HT-29 (cell line): ENCODE measurements around the gene GPR4. TPM values are rescaled to one million over a fixed set of nuclear protein-coding genes. Genes with fewer than 3 reads are reported as not detected.

Source experiments
- DNase-seq: peaks from one replicate; pipeline ENCODE4 v3.0.0-alpha.2; 2015; ENCODE audit warnings: low spot score
- small RNA-seq: library from RNA; depleted of rRNA; stranded (forward); fragments of <200 nt; gene quantifications from one replicate; pipeline ENCODE3, GENCODE V24; 2014
- total RNA-seq: library from RNA; depleted of rRNA; stranded (reverse); fragments of >200 nt; shearing (Covaris generic); gene quantifications from 2 replicates; pipeline ENCODE4 v1.2.3, GENCODE V29; 2014; rRNA removed

Gene GPR4
- total RNA-seq, 1 experiment from 2014 or later: not detected

DNA sequence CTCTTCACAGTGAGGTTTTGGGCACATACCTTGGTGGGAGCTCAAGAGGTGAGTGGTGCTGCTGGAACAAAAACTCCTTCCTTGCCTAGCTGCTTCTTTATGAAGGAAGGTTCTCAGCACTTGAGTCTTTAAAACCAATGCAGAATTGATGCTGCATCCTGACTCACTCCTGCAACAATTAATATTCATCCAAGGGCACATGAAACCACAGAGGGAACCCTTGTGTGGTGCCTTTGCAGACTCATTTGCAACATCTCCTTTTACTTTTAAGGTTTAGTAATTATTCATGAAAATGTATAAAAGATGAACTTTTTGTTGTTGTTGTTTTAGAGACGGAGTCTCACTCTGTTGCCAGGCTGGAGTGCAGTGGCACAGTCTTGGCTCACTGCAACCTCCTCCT is 47.5 kb downstream of the GPR4 start:
- DNase-seq: no peak

DNA sequence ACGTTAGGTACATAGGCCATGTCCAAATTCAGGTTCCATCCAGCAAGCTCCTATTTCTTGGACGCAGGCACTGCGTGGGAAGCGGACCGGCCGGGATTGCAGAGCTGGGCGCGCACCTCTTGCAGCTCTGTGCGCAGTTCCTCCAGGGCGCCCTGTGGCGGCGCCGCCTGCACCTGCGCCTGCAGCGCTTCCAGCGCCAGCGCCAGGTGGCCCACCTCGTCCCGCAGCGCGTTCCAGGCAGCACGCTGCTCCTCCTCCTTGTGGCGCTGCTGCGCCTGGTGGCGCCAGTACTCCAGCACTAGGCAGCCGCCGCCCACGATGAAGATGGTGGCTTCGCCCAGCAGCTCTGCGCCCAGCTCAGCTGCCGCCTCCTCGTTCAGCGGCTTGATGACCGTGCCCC is 48.5 kb downstream of the GPR4 start:
- peak; percentile 98 for DNase-seq

DNA sequence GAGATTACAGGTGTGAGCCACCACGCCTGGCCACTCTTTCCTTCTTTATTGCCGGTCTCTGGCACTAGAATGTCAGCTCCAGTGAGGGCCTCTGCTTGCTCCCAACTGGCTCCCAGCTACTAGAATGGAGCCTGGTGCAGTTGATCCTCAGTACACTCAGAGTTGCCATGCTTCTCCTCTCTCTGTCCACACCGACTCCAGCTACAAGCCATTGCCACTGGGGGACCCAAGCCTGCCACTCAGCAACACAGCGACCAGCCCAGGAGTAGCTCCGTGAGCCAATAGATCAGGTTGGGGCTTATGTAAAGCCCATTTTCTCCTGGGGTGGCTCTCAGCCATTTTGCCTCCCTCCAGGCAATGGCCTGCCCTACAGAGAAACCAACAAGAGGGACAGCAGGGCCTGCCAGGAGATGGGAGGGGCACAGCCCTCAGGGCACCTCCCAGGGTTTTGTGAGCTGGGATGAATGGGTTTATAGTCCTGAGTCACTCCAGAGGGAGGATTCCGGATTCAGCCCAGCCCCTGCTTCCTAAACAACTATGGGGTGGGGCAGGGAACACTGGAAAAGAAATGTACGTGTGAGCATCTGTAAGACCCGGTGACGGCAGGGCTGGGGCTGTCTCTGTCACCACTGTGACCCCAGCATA is 53.9 kb downstream of the GPR4 start:
- DNase-seq: peak; percentile 95

DNA sequence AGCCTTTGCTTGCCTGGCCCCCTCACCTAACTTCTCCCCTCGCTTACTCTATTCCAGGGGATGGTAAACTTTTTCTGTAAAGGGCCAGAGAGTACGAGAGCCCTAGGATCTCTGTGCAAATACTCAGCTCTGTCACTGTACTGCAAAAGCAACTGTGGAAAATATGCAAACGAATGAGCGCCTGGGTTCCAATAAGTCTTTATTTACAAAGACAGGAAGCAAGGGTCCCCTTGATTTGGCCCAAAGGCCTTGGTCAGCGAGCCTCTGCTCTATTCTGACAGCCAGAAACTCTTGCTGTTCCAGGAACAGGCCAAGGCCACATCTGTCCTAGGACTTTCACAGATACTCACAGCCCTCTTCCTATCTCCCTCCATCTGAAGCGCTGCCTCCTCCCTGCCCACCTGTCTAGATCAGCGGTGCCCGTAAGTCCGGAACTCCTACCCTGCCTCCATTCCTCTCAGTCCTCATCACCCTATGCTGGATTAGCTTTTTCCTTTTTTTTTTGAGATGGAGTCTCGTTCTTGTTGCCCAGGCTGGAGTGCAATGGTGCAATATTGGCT is 54.7 kb downstream of the GPR4 start:
- DNase-seq: no peak

DNA sequence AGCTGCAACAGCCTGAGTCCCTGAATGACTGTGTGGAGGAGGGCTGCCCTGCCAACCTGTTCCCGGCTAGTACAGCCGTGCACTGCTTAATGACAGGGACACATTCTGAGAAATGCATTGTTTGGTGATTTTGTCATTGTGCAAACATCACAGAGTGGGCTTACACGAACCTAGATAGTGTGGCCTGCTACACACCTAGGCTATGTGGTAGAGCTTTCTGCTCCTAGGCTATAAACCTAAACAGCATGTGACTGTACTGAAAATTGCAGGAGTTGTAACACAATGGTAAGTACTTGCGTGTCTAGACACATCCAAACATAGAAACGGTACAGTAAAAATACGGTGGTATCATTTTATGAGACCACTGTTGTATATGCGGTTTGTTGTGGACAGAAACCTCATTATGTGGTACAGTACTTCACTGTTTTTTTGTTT is 59.8 kb downstream of the GPR4 start:
- DNase-seq: no peak

Small RNA genes lying within 50 kb of the gene (small RNA-seq; reads per million reads assigned to genes)
- not detected for gene RN7SL836P

Other genes starting within 250 kb of the GPR4 start
- gene ERCC2, start 231.6 kb downstream of the GPR4 start, total RNA-seq: 40.9 and 49.8 TPM in 2 replicates
- gene PPP1R13L, start 197.1 kb downstream of the GPR4 start, total RNA-seq: 47.8 and 48.0 TPM in 2 replicates
- 51.7 and 68.2 TPM in 2 replicates for gene POLR1G, start 195.6 kb downstream of the GPR4 start, total RNA-seq
- gene ERCC1, start 178.3 kb downstream of the GPR4 start, total RNA-seq: 154 and 159 TPM in 2 replicates
- gene FOSB, start 134.2 kb downstream of the GPR4 start, total RNA-seq: 218 and 253 TPM in 2 replicates
- 11.4 and 15.4 TPM in 2 replicates for gene RTN2, start 105.2 kb downstream of the GPR4 start, total RNA-seq
- gene PPM1N, start 103.8 kb downstream of the GPR4 start, total RNA-seq: 9.8 and 15.3 TPM in 2 replicates
- 443 and 506 TPM in 2 replicates for gene VASP, start 94.7 kb downstream of the GPR4 start, total RNA-seq
- gene OPA3, start 17.4 kb downstream of the GPR4 start, total RNA-seq: 20.5 and 23.0 TPM in 2 replicates
- gene EML2, start 37.2 kb upstream of the GPR4 start, total RNA-seq: 38.2 and 39.5 TPM in 2 replicates
- 4.3 and 5.1 TPM in 2 replicates for gene GIPR, start 66.0 kb upstream of the GPR4 start, total RNA-seq
- gene SNRPD2, start 89.7 kb upstream of the GPR4 start, total RNA-seq: 802 and 867 TPM in 2 replicates
- 34.7 and 36.4 TPM in 2 replicates for gene QPCTL, start 90.5 kb upstream of the GPR4 start, total RNA-seq
- gene FBXO46, start 128.7 kb upstream of the GPR4 start, total RNA-seq: 44.4 and 57.6 TPM in 2 replicates
- gene MEIOSIN, start 131.2 kb upstream of the GPR4 start, total RNA-seq: not detected in 2 replicates
- 26.8 and 28.6 TPM in 2 replicates for gene SIX5, start 167.0 kb upstream of the GPR4 start, total RNA-seq
- gene DMPK, start 180.3 kb upstream of the GPR4 start, total RNA-seq: 31.1 and 45.7 TPM in 2 replicates
- 102 and 108 TPM in 2 replicates for gene DMWD, start 190.6 kb upstream of the GPR4 start, total RNA-seq
- not detected in 2 replicates for gene RSPH6A, start 213.1 kb upstream of the GPR4 start, total RNA-seq